ENCODE results near the gene PLCG1. TPM values are rescaled to one million over a fixed set of nuclear protein-coding genes. Genes with fewer than 3 reads are reported as not detected.

PLCG1 gene
- total and polyA plus RNA-seq, 2 of the 8 experiments (the other 6 are each of a cell fraction or from before 2014, with no cell fraction given), result 103 to 154 TPM

- H4K5ac ChIP-seq (ENCODE audit: insufficient read length, low read depth, low read length), result no peak overlapping the region
- ChIA-PET CTCF (ENCODE audit: partially characterized antibody) (interaction anchor here (1.1 to 4.4 kb wide), 3 partner anchors 8 to 30 kb away, joined by 3 to 17 read pairs (median 4); no protein-coding TSS in a partner anchor), POLR2A (ENCODE audit: partially characterized antibody) (interaction anchor here (1.7 to 6.1 kb wide), 2 partner anchors 15 to 27 kb away, joined by 5 to 23 read pairs; partner anchors contain the start of gene PLCG1)
- no peak overlapping the region for H2BK15ac ChIP-seq (ENCODE audit: low read length)
- no peak overlapping the region for H2BK20ac ChIP-seq (ENCODE audit: low read length)
- H3K4me2 ChIP-seq (ENCODE audit: insufficient read depth in 1 of 2, low read depth in 2 of 2, low read length in 2 of 2), result no peak overlapping the region
- no peak for FAIRE-seq
- H2BK5ac ChIP-seq (ENCODE audit: low read depth, low read length), result no peak overlapping the region
- H4K8ac ChIP-seq (ENCODE audit: extremely low read depth, insufficient read depth, low read length), result no peak overlapping the region
- no peak overlapping the region for H3K4me3 ChIP-seq (ENCODE audit: extremely low read depth in 1 of 4, insufficient read depth in 2 of 4, low read depth in 3 of 4, low read length in 4 of 4)
- H3K27ac ChIP-seq (ENCODE audit: low read depth, low read length), result no peak overlapping the region
- no peak overlapping the region for H3K18ac ChIP-seq (ENCODE audit: extremely low read depth, low read length)
- H3K56ac ChIP-seq (replicated peaks; ENCODE audit: insufficient read length, low read depth, low read length), result no peak overlapping the region
- no peak overlapping the region for H2BK12ac ChIP-seq (ENCODE audit: low read depth, low read length)
- H4K91ac ChIP-seq (replicated peaks; ENCODE audit: insufficient read length, low read length), result no peak overlapping the region
- no peak overlapping the region for H3K23ac ChIP-seq (ENCODE audit: insufficient read length)
- H3K27me3 ChIP-seq (replicated peaks in 1 of 4; ENCODE audit: control insufficient read depth in 3 of 4, extremely low read depth in 1 of 4, insufficient read depth in 3 of 4, low read length in 3 of 4), result no peaks in the 10 kb centered on the region
- H3K79me1 ChIP-seq (ENCODE audit: low read depth, low read length), result peaks cover 4% of the 10 kb centered on the region; the same call in 1 of the 2 replicates
- H4K20me1 ChIP-seq (replicated peaks in 1 of 2; ENCODE audit: control insufficient read depth in 1 of 2, insufficient read depth in 2 of 2, low read length in 2 of 2), result peaks cover 5 to 27% of the 10 kb centered on the region in 2 experiments
- no peak overlapping the region for H3K9ac ChIP-seq (replicated peaks in 1 of 4; ENCODE audit: extremely low read depth in 1 of 4, low read depth in 3 of 4, low read length in 3 of 4)
- TF ChIP-seq ASH2L (IDR thresholded peaks at IDR 0.05; ENCODE audit: low read length) (no peak), SUZ12 (IDR thresholded peaks at IDR 0.05; ENCODE audit: low read length) (no peak), TEAD4 (IDR thresholded peaks at IDR 0.05; ENCODE audit: low read depth, low read length) (no peak), BCL11A (IDR thresholded peaks at IDR 0.05; ENCODE audit: low read depth in 2 of 2, low read length in 2 of 2) (no peak), SP4 (IDR thresholded peaks at IDR 0.05; ENCODE audit: low read length) (no peak), POLR2A (IDR thresholded peaks at IDR 0.05; ENCODE audit: control extremely low read depth in 1 of 2, low read depth in 2 of 2, low read length in 2 of 2) (no peak), BRCA1 (IDR thresholded peaks at IDR 0.05; ENCODE audit: low read depth, low read length) (no peak), SP2 (IDR thresholded peaks at IDR 0.05; ENCODE audit: low read length) (no peak), TCF12 (IDR thresholded peaks at IDR 0.05; ENCODE audit: low read depth, low read length) (no peak), CTCF (IDR thresholded peaks at IDR 0.05; ENCODE audit: control extremely low read depth in 1 of 3, insufficient read depth in 1 of 3, low read depth in 1 of 3, low read length in 3 of 3) (no peak), POLR2AphosphoS5 (IDR thresholded peaks at IDR 0.05; ENCODE audit: low read depth, low read length) (no peak)
- no peak overlapping the region for H2BK120ac ChIP-seq (replicated peaks; ENCODE audit: low read depth, low read length)
- H3K23me2 ChIP-seq (ENCODE audit: low read depth, low read length), result no peaks in the 10 kb centered on the region
- peaks cover 55 to 80% (median 77%) of the 10 kb centered on the region in 4 experiments for H3K36me3 ChIP-seq (ENCODE audit: control insufficient read depth in 2 of 4, insufficient read depth in 4 of 4, low read length in 3 of 4)
- no peak for DNase-seq (ENCODE audit: low read depth in 1 of 2, low spot score in 2 of 2)
- no peak overlapping the region for H2AFZ ChIP-seq (ENCODE audit: low read length)
- H3K79me2 ChIP-seq (ENCODE audit: control insufficient read depth in 1 of 2, insufficient read depth in 2 of 2, low read length in 2 of 2), result peaks cover 0 to 6% of the 10 kb centered on the region in 2 experiments; a peak in 2 of 4 replicates
- no peak overlapping the region for H3K4ac ChIP-seq (replicated peaks; ENCODE audit: insufficient read length, low read depth, low read length)
- no peaks in the 10 kb centered on the region for H3K9me3 ChIP-seq (ENCODE audit: insufficient read depth in 2 of 2, low read depth in 1 of 2, low read length in 1 of 2)
- no peak overlapping the region for H2AK5ac ChIP-seq (ENCODE audit: low read depth, low read length)
- H3K4me1 ChIP-seq (replicated peaks in 1 of 4; ENCODE audit: control insufficient read depth in 3 of 4, insufficient read depth in 4 of 4, low read length in 3 of 4), result no peaks in the 10 kb centered on the region; a peak in 1 of 7 replicates
- WGBS, 2 experiments (ENCODE audit: extremely low coverage in 1 of 2, insufficient coverage in 1 of 2, insufficient read length in 1 of 2, insufficient replicate concordance in 2 of 2, low coverage in 1 of 2, low lambda C conversion rate in 2 of 2, missing lambda C conversion rate in 1 of 2), result 87% methylated on average over 24 of the region's 24 CpGs; no CpG with 5 or more reads in 1 of the 2 experiments
- H3K14ac ChIP-seq (ENCODE audit: insufficient read length), result no peak overlapping the region
These were observed 27.9 kb downstream of the PLCG1 start for GRCh38 chr20:41165001-41165882.
